22Rv1 (cell line): Measurements from ENCODE around the gene TNNC2.

Experiments
- ZFX ChIP-seq: fragments of 450-650 bp; IDR thresholded peaks from 2 replicates; pipeline ENCODE4 v1.6.1; 2017; ENCODE audit warnings: antibody characterized with exemption, borderline replicate concordance
- TF ChIP-seq, protein P1 (sequence below): fragments of 450-650 bp; IDR thresholded peaks from 2 replicates; pipeline ENCODE4 v1.5.1; 2017; ENCODE audit warnings: mild to moderate bottlenecking

DNA sequence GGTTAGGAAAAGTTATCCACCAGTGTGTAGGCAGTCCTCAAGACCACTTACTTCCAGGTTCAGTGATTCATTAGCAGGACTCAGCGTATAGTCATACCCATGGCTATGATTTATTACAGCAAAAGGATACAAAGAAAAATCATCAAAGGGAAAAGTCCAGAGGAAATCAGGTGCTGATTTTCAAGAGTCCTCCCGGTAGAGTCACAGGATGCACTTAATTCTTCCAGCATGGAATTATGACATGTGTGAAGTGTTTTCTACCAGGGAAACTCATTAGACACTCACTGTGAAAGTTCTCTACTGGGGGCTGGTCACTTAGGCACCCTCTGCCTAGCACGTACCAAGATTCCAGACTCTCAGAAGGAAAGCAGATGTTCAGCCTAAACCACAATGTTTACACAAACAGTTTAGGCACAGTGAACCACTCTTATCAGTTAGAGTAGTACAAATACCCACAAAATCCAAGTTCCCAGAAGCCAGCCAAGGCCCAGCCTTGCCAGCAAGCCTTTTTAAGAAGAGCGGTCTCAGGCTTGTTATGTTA, 45.7 kb downstream of the TNNC2 start:
- TF ChIP-seq, protein P1, sequence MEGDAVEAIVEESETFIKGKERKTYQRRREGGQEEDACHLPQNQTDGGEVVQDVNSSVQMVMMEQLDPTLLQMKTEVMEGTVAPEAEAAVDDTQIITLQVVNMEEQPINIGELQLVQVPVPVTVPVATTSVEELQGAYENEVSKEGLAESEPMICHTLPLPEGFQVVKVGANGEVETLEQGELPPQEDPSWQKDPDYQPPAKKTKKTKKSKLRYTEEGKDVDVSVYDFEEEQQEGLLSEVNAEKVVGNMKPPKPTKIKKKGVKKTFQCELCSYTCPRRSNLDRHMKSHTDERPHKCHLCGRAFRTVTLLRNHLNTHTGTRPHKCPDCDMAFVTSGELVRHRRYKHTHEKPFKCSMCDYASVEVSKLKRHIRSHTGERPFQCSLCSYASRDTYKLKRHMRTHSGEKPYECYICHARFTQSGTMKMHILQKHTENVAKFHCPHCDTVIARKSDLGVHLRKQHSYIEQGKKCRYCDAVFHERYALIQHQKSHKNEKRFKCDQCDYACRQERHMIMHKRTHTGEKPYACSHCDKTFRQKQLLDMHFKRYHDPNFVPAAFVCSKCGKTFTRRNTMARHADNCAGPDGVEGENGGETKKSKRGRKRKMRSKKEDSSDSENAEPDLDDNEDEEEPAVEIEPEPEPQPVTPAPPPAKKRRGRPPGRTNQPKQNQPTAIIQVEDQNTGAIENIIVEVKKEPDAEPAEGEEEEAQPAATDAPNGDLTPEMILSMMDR, result no peak
- no peak for TF ChIP-seq ZFX
